Ovary (tissue), 3 donors: ENCODE data around the gene ZNF143.

Source experiments
- CTCF ChIP-seq, 3 donors: fragments of 450-650 bp in 2 of 3; fragments of 200-600 bp in 1 of 3; IDR thresholded peaks; one replicate each; pipeline versions ENCODE4 v1.5.1 to v1.8.0; 2016 to 2022; ENCODE audit warnings: antibody characterized with exemption in 3 of 3, mild to moderate bottlenecking in 1 of 3
- POLR2A ChIP-seq: fragments of 450-650 bp; IDR thresholded peaks from one replicate; pipeline ENCODE4 v1.6.1; 2017; ENCODE audit warnings: antibody characterized with exemption, mild to moderate bottlenecking, moderate library complexity
- donor health status: DM: no; HTN: no; CAD: no.

- TF ChIP-seq CTCF (IDR thresholded peaks at IDR 0.05) = no peak
- TF ChIP-seq POLR2A = no peak
Measured at GRCh38 chr11:9490376-9490775, 29.6 kb downstream of the ZNF143 start.
